Dermis blood vessel endothelial cell (primary cell): ENCODE data around the gene ZNF740. TPM values are rescaled to one million over a fixed set of nuclear protein-coding genes. Genes with fewer than 3 reads are reported as not detected.
A peak's percentile ranks its signal among the peaks of the same experiment; 100 is the strongest.
"Not testable (repeated sequence)": the region's sequence is repeated elsewhere in the genome, so short reads cannot be mapped to it uniquely, and the experiment has no call there.

Experiments used
- DNase-seq: peaks from one replicate; pipeline ENCODE4 v3.0.0; 2010
- total RNA-seq: library from RNA; depleted of rRNA; stranded (reverse); fragments of >200 nt; gene quantifications from 2 replicates; pipeline ENCODE4 v1.2.3, GENCODE V29; 2014

ZNF740 gene
- total RNA-seq: 13.0 and 14.5 TPM in 2 replicates

GRCh38 chr12:53180220-53180930, at the start of gene ZNF740, which contains the start of gene CSAD:
Gene ZNF740, plus strand, starts transcription at chr12:53180722. Its CDS starts 1,262 bp downstream, at chr12:53181984.
Gene CSAD, minus strand, starts transcription at chr12:53180925. Its CDS starts 7,455 bp downstream, at chr12:53173470.
- DNase-seq: peak; percentile 97

GRCh38 chr12:53131844-53132243, 48.7 kb upstream of the ZNF740 start:
- no peak for DNase-seq

GRCh38 chr12:53133722-53134121, 46.8 kb upstream of the ZNF740 start:
- DNase-seq: no peak

- DNase-seq: no peak
Measured at GRCh38 chr12:53143355-53143754, 37.2 kb upstream of the ZNF740 start.

- no peak for DNase-seq
Measured at GRCh38 chr12:53145383-53146260, 34.9 kb upstream of the ZNF740 start.

DNA sequence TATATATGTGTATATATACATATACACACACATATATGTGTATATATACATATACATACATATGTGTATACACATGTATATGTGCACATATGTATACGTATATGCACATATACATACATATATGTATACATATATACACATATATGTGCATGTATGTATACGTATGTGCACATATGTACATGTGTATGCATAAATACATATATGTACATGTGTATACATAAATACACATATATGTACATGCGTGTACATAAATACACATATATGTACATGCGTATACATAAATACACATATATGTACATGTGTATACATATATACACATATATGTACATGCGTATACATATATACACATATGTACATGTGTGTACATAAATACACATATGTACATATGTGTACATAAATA, 33.3 kb upstream of the ZNF740 start:
- no peak for DNase-seq

GRCh38 chr12:53147653-53148052, 32.9 kb upstream of the ZNF740 start:
- no peak for DNase-seq

DNA sequence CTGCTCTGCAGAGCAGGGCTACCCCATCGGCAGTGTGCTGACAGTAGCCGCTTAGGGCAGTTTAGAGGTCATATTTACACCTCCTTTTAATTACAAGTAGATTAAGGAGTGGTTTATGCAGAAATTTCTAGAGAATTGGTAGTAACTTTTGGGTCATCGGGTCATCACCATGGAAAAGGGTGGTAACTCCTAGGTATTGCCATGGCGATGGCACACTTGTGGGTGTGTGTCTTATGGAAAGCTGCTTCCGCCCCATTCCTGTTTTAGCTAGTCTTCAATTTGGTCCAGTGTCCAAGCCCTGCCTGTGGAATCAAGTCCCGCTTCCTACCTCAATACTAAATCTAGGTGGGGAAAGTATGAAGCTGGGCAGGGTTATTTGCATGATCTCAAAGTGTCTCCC, 29.5 kb upstream of the ZNF740 start:
- no peak for DNase-seq

- DNase-seq: no peak
Measured at GRCh38 chr12:53152390-53152789, 28.1 kb upstream of the ZNF740 start.

- DNase-seq: peak; percentile 85
Measured at GRCh38 chr12:53159195-53159839, 21.2 kb upstream of the ZNF740 start.

- no peak for DNase-seq
Measured at GRCh38 chr12:53160000-53160399, 20.5 kb upstream of the ZNF740 start.

GRCh38 chr12:53160673-53161072, 19.8 kb upstream of the ZNF740 start:
- DNase-seq: no peak

DNA sequence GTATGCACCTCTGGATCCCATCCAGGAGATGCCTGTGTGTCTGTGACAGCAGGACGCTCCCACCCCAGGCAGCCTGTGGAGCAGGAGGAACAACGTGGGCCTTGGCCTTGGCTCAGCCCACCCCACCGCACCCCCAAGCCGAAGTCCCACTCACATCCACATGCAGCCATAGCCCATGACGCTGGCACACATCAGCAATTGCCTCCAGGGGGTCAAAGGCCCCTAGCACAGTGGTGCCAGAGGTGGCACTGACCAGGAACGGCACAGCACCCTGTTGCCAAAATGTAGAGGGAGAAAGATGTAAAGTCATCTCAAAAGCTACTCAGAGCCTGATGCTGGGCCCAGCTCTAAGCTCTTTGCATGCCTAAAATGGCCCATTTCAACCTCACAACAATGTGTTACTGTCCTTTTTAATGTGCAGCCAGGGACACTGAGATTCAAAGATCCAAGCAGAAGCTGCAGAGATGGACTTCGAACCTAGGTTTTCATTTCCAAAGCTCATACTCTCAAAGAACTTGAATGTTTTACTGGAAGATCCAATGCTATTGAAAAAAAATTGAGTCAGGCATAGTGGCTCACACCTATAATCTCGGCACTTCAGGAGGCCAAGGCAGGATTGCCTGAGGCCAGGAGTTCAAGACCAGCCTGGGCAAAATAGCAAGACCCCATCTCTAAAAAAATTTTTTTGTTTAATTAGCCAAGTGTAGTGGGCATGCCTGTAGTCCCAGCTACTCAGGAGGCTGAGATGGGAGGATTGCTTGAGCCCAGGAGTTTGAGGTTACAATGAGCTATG, 19.2 kb upstream of the ZNF740 start:
- DNase-seq: no peak

- not testable (repeated sequence) for DNase-seq
Measured at GRCh38 chr12:53163008-53163407, 17.5 kb upstream of the ZNF740 start.

DNA sequence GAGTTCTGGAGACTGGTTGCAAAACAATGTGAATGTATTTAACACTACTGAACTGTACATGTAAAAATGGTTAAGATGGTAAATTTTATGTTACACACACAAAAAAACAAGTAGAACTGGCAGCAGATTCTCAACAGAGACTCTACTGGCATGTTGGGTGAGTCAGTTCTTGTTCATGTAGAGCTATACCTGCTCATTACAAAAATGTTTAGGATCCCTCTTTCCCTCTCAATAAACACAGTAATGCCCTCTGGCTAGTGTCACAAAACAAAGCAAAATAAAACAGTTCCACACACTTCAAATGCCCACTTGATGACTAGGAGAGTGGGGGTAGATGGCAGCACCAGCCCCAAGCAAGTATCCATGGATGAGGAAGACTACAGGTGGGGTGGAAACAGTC, 13.7 kb upstream of the ZNF740 start:
- no peak for DNase-seq

- DNase-seq: no peak
Measured at GRCh38 chr12:53169644-53170043, 10.9 kb upstream of the ZNF740 start.

DNA sequence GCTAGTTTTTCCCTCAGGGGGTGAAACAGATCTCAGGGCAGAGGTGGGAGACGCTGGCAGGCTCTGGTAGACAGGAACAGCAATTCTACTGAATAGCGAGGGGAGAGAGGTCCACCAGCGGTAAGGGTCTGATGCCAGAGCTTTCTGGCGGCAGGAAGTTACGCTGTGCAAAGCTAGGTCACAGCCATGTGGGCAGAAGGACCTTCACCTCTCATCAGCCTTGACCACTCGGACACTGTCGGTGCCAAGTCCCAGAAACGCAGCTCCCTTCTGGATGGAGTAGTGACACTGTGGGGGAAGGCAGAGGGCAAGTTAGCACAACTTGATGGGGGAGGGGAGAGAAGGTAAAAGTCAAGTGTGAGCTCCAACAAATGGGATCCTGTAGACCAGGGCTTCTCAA, 10.3 kb upstream of the ZNF740 start:
- DNase-seq: no peak

- no peak for DNase-seq
Measured at GRCh38 chr12:53170876-53171724, 9.4 kb upstream of the ZNF740 start.

GRCh38 chr12:53171725-53172329, 8.7 kb upstream of the ZNF740 start:
- DNase-seq: no peak

GRCh38 chr12:53172352-53172751, 8.2 kb upstream of the ZNF740 start:
- no peak for DNase-seq
